T-helper 2 cell treated with Interferon-gamma antibody and Interleukin-4, amounts not matched to agents 5 μg/mL and 100 μg/mL, for 36 hours (primary cell): ENCODE results near the gene SH3RF3.

ENCODE experiments used
- DNase-seq: peaks from one replicate; pipeline ENCODE4 v3.0.0; 2021; ENCODE audit warnings: low spot score
- H3K27ac Mint-ChIP-seq: one replicate; pipeline ENCODE4 v1.8.0; 2021; ENCODE audit warnings: mild to moderate bottlenecking, mixed read lengths
- H3K27me3 Mint-ChIP-seq: one replicate; pipeline ENCODE4 v1.8.0; 2021; ENCODE audit warnings: low read depth, mixed read lengths
- H3K36me3 Mint-ChIP-seq: one replicate; pipeline ENCODE4 v1.8.0; 2021; ENCODE audit warnings: low read depth, mixed read lengths
- H3K4me1 Mint-ChIP-seq: one replicate; pipeline ENCODE4 v1.8.0; 2021; ENCODE audit warnings: low read depth, mixed read lengths
- H3K4me3 Mint-ChIP-seq: one replicate; pipeline ENCODE4 v1.8.0; 2022; ENCODE audit warnings: mild to moderate bottlenecking, moderate library complexity, mixed read lengths
- H3K9me3 Mint-ChIP-seq: one replicate; pipeline ENCODE4 v1.8.0; 2021; ENCODE audit warnings: mixed read lengths

SH3RF3 gene

DNA sequence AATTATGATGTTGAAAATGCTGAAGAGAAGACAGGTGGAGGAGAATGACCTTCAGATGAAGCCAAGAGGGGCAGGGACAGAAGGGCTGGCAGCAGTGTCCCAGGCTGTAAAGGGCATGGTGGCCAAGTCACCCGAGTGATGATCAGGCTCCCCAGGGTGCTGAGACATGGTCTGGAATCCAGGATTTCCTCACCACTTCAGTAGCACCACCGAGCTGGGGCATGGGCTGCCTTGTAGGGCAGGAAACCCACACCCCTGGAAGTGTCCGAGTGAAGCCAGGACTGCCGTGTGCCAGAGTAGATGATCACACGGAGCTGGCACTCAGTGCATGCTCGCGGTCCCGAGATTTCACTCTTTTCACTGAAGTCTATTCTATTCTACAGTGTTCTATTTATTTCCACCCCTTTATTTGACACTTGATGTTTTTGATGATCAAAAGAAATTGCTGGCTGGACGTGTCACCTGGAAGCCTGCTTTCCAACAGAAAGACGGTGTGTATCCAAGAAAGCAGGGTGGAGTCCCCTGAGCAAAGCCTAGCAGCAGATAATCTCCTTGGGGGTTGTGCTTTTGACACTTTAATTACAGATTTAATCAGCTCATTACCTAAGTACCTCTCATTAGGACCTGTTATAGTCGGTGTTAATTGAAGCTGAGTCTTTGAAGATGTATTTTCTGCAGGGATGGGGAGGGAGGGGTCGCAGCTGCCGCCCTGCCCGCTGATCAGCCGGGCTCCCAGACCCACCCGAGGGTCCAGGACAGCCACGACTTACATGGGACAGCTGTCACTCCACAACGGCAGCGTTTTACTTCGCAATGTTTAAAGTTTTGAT lies 392.4 kb downstream of the SH3RF3 start:
- Mint-ChIP-seq H3K27me3 (no peaks in the 10 kb centered on the region), H3K4me1 (no peaks in the 10 kb centered on the region), H3K27ac (no peak overlapping the region), H3K9me3 (no peaks in the 10 kb centered on the region), H3K4me3 (no peak overlapping the region), H3K36me3 (no peaks in the 10 kb centered on the region)
- no peak for DNase-seq

GRCh38 chr2:109522063-109522374 lies 393.0 kb downstream of the SH3RF3 start:
- no peaks in the 10 kb centered on the region for H3K27me3 Mint-ChIP-seq
- no peaks in the 10 kb centered on the region for H3K36me3 Mint-ChIP-seq
- H3K4me3 Mint-ChIP-seq, result no peak overlapping the region
- H3K4me1 Mint-ChIP-seq, result no peaks in the 10 kb centered on the region
- no peaks in the 10 kb centered on the region for H3K9me3 Mint-ChIP-seq
- DNase-seq, result no peak
- H3K27ac Mint-ChIP-seq, result no peak overlapping the region

DNA sequence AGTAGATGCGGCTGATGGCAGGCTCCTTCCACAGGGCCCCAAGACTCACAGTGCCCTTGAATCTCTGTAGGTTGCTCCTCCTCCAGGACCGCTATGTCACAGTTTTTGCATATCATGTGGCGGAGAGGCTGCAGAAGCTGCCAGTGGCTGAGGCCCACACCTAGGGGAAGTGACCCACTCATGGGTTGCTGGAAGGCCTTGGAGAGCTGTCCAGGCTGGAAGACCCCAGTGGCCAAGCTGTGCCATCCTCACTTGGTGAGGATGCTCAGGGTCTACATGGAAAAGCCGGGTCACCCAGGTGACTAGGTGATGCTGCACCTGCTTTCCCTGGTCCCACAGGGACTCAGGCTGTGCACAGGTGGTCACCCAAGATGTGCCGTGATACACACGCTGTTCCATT lies 394.1 kb downstream of the SH3RF3 start:
- no peaks in the 10 kb centered on the region for H3K27me3 Mint-ChIP-seq
- no peaks in the 10 kb centered on the region for H3K9me3 Mint-ChIP-seq
- H3K4me1 Mint-ChIP-seq, result no peaks in the 10 kb centered on the region
- no peak overlapping the region for H3K27ac Mint-ChIP-seq
- no peak for DNase-seq
- no peaks in the 10 kb centered on the region for H3K36me3 Mint-ChIP-seq
- H3K4me3 Mint-ChIP-seq, result no peak overlapping the region

GRCh38 chr2:109523536-109524361 lies 394.7 kb downstream of the SH3RF3 start:
- no peaks in the 10 kb centered on the region for H3K27me3 Mint-ChIP-seq
- no peak for DNase-seq
- H3K36me3 Mint-ChIP-seq, result no peaks in the 10 kb centered on the region
- H3K4me1 Mint-ChIP-seq, result no peaks in the 10 kb centered on the region
- no peaks in the 10 kb centered on the region for H3K9me3 Mint-ChIP-seq
- H3K27ac Mint-ChIP-seq, result no peak overlapping the region
- no peak overlapping the region for H3K4me3 Mint-ChIP-seq

DNA sequence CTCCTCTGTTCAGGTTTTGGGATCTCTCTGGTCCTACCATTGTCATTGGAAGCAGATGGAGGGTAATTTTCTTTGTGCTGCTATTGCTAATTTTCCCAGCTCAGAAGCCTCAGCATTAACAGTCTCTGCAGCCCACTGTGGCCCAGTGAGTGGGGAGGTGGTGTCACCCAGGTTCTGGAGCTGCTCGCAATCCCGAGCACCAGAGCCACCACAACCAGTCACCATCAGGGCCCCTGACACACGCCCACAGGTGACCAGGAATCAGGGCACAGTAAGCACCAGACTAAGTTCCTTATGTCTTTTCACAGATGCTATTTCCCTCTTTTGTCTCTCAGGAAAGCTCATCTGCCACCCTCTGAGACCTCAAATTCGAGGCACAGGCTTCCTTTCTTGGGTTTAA lies 396.8 kb downstream of the SH3RF3 start:
- Mint-ChIP-seq H3K27ac (no peak overlapping the region), H3K4me3 (no peak overlapping the region), H3K27me3 (peaks cover 9% of the 10 kb centered on the region), H3K36me3 (no peaks in the 10 kb centered on the region), H3K4me1 (no peaks in the 10 kb centered on the region), H3K9me3 (no peaks in the 10 kb centered on the region)
- no peak for DNase-seq

DNA sequence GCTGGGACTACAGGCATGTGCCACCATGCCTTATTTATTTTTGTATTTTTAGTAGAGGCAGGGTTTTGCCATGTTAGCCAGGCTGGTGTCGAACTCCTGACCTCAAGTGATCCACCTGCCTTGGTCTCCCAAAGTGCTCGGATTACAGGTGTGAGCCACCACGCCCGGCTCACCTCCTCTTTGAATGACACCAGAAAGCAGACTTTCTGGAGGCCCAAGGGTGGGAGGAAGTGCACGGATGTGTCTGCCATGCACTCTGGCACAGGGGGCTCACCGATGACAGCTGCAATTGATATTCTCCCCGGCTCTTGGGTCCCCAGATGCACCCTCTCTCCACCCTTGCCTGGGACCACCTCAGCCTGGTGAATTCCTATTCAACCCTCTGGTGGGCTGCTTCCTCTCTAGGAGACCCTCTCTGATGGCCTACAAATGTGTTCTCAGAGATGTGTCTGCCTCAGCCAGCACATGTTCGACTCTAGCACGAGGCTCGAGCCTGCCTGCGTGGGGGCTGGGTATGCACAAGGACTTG lies 397.5 kb downstream of the SH3RF3 start:
- Mint-ChIP-seq H3K4me3 (no peak overlapping the region), H3K36me3 (no peaks in the 10 kb centered on the region), H3K27me3 (peaks cover 9% of the 10 kb centered on the region), H3K9me3 (no peaks in the 10 kb centered on the region), H3K4me1 (no peaks in the 10 kb centered on the region), H3K27ac (no peak overlapping the region)
- DNase-seq, result no peak

DNA sequence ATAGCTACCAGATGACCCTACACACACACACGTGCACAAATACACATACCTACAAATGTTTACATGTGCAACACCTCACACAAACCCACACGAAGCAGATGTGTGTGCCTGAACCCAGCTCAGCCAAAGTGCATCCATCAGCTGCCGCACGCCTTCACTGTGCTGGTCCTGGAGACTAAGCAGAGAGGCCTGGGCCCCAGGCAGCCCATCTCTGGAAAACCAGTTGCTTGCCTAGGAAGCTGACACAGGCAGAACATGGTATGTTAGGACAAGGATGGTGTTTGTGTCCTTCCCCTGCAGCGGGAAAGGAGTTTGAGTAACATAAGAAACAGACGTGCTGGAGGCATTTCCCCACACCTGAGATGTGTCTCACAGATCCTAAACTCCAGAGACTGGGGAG lies 398.1 kb downstream of the SH3RF3 start:
- peaks cover 9% of the 10 kb centered on the region for H3K27me3 Mint-ChIP-seq
- DNase-seq, result no peak
- no peaks in the 10 kb centered on the region for H3K9me3 Mint-ChIP-seq
- H3K4me1 Mint-ChIP-seq, result no peaks in the 10 kb centered on the region
- no peak overlapping the region for H3K27ac Mint-ChIP-seq
- no peaks in the 10 kb centered on the region for H3K36me3 Mint-ChIP-seq
- H3K4me3 Mint-ChIP-seq, result no peak overlapping the region

DNA sequence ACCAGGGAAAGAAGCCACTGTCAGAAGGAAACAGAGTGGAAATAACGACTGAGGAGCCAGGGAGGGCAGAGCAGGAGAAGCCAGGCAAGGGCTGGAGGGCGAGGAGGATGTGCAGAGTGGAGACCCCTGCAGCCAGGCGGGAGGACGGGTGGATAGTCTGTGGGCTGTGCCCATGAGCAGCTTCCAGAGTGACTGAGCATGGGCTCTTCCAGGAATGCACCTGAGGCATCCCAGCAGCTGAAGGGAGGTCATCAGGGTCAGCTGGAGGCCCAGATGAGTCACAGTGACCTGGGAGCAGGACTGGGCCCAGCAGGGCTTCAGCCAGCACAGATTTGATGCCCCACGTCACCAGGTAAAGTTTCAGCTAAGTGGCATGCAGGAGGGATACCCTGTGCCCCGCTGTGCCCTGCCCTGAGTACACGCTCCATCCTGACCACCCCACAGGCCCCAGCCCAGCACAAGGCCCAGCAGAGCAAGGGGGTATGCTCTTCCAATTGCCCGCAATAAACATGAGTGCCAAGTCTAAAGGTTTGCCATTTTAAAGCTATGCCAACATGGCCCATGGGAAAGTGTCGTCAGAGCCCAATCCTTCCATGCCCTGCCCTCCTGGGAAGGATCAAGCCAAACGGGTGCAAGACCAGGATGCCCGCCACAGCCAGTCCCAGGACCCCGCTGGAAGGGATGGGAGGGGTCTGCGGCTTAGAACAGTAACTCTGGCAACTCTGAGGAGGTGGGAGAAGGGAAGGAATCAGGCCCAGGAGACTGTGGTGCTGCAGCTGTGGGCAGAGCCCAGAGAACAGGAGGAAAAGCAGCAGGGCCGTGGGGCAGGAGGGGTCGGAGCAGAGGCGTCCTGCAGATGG lies 399.1 kb downstream of the SH3RF3 start:
- Mint-ChIP-seq H3K9me3 (no peaks in the 10 kb centered on the region), H3K36me3 (no peaks in the 10 kb centered on the region), H3K27me3 (peaks cover 9% of the 10 kb centered on the region), H3K4me1 (no peaks in the 10 kb centered on the region), H3K27ac (no peak overlapping the region), H3K4me3 (no peak overlapping the region)
- no peak for DNase-seq

- Mint-ChIP-seq H3K4me1 (no peaks in the 10 kb centered on the region), H3K9me3 (no peaks in the 10 kb centered on the region), H3K27ac (no peak overlapping the region), H3K36me3 (no peaks in the 10 kb centered on the region), H3K4me3 (no peak overlapping the region), H3K27me3 (peaks cover 9% of the 10 kb centered on the region)
- DNase-seq, result no peak
Observed at GRCh38 chr2:109528811-109529501, 400.0 kb downstream of the SH3RF3 start.

GRCh38 chr2:109529532-109530449 lies 400.8 kb downstream of the SH3RF3 start:
- no peak overlapping the region for H3K4me3 Mint-ChIP-seq
- H3K36me3 Mint-ChIP-seq, result no peaks in the 10 kb centered on the region
- peaks cover 9% of the 10 kb centered on the region for H3K27me3 Mint-ChIP-seq
- no peak for DNase-seq
- no peak overlapping the region for H3K27ac Mint-ChIP-seq
- no peaks in the 10 kb centered on the region for H3K4me1 Mint-ChIP-seq
- H3K9me3 Mint-ChIP-seq, result no peaks in the 10 kb centered on the region

DNA sequence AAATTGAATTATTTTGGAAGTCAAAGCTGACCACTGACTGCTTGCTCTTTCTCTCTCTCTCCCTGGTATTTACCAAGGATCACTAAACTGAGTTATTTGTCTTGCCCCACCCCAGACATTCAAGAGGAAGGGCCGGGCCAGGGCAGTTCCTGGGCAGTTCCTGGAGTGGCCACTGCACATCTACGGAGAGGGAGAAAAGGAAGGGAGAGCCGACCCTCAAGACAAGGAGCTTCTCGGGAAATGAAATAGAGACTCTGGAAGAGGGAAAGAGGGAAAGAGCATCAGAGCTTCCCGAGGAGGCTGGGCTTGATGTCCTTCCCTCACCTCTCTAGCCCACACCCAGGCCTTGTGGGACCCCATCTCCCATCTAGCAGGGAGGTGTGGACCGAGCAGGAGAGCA lies 401.7 kb downstream of the SH3RF3 start:
- peaks cover 13% of the 10 kb centered on the region for H3K27me3 Mint-ChIP-seq
- H3K36me3 Mint-ChIP-seq, result no peaks in the 10 kb centered on the region
- no peaks in the 10 kb centered on the region for H3K9me3 Mint-ChIP-seq
- no peak overlapping the region for H3K27ac Mint-ChIP-seq
- no peak overlapping the region for H3K4me3 Mint-ChIP-seq
- H3K4me1 Mint-ChIP-seq, result no peaks in the 10 kb centered on the region
- no peak for DNase-seq

GRCh38 chr2:109531221-109531620 lies 402.2 kb downstream of the SH3RF3 start:
- Mint-ChIP-seq H3K36me3 (no peaks in the 10 kb centered on the region), H3K27me3 (peaks cover 13% of the 10 kb centered on the region), H3K27ac (no peak overlapping the region), H3K4me3 (no peak overlapping the region), H3K9me3 (no peaks in the 10 kb centered on the region), H3K4me1 (no peaks in the 10 kb centered on the region)
- DNase-seq, result no peak
